ENCODE data around the gene LRP1B.
A peak's percentile ranks its signal among the peaks of the same experiment; 100 is the strongest.

Gene LRP1B

DNA sequence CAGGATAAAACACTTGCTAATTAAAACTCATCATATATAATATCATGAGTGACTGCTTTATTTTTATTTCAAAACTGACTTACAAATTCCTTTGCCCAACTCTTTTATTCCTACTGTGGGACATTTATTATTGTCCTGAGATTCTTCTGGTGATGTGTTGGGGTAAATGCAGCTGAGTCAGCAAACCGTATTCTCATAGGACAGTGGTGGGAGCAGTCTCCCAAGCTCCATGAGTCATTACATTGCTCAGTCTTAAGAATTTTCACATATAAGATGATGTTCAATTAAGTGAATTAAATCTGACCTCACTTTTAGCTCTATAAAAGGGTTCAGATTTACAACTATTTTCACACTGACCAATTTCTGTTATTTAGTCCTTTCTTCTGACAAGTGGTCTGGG is 1530.7 kb downstream of the LRP1B start:
- no peak overlapping the region for H3K4me3 ChIP-seq (ENCODE audit: low read length)
- peak; percentile 76 for DNase-seq (ENCODE audit: low read depth)
- TF ChIP-seq, protein P1, sequence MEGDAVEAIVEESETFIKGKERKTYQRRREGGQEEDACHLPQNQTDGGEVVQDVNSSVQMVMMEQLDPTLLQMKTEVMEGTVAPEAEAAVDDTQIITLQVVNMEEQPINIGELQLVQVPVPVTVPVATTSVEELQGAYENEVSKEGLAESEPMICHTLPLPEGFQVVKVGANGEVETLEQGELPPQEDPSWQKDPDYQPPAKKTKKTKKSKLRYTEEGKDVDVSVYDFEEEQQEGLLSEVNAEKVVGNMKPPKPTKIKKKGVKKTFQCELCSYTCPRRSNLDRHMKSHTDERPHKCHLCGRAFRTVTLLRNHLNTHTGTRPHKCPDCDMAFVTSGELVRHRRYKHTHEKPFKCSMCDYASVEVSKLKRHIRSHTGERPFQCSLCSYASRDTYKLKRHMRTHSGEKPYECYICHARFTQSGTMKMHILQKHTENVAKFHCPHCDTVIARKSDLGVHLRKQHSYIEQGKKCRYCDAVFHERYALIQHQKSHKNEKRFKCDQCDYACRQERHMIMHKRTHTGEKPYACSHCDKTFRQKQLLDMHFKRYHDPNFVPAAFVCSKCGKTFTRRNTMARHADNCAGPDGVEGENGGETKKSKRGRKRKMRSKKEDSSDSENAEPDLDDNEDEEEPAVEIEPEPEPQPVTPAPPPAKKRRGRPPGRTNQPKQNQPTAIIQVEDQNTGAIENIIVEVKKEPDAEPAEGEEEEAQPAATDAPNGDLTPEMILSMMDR (conservative IDR thresholded peaks at IDR 0.05; ENCODE audit: low read depth, low read length): no peak

DNA sequence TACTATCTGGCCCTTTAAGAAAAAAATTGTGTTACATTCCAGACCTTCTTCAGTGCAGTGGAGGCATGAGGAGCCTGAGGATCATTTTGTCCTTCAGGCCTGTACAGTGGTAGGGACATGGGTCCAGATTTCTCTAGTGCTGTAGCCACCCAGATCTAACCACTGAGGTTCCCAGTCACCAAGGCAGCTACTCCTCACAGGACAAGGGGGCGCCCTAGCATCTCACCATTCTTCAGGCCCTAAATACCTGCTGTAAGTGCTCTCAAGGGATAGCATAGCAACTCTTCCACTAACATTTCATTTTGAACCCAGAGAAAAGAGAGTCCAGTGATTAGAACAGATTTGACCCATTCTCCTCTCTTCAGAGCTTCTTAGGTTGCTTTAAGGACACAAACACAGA is 1533.0 kb downstream of the LRP1B start:
- TF ChIP-seq, protein P1 (conservative IDR thresholded peaks at IDR 0.05; ENCODE audit: low read depth, low read length): no peak
- no peak overlapping the region for H3K4me3 ChIP-seq (ENCODE audit: low read length)

DNA sequence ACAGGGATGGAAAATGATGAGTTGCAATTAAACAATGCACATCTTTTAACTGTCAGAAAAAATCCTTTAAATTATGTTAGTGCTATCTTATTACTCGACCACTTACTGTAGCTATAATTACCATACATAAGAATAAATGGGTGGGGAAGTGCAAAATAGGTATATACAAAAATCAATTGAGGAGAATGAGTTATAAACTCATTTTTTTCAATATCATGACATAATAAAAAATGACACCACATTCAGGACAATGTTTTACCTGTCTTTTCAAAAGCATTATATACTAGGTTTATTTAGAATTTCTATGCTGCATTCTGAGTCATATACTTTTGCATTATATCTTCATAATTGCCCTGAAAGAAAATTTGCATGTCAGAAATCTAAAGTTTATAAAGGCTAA is 1533.6 kb downstream of the LRP1B start:
- DNase-seq (ENCODE audit: low read depth): no peak
- H3K4me3 ChIP-seq (ENCODE audit: low read length): no peak overlapping the region
- TF ChIP-seq, protein P1 (conservative IDR thresholded peaks at IDR 0.05; ENCODE audit: low read depth, low read length): no peak

More for the DNA sequence above, 1533.0 kb downstream of the LRP1B start:
- no peak for DNase-seq (ENCODE audit: low read depth)

DNA sequence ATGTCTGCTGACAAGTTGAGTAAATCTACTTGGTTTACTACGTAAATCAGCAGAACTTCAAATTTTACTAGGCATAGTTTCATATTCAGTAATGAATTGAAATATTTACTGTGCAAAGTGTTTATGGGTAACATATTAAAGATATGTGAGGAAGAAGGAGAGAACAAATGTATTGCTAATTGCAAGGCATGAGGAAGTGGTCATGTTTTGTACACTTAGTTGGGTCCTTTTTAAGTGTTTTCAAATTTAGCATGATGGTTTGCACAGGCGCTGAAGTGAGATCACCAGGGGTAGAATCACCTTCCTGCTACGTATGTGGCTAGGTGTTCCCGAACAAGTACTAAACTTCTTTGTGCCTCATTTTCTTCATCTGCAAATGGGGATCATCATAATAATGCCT is 1534.4 kb downstream of the LRP1B start:
- TF ChIP-seq, protein P1 (conservative IDR thresholded peaks at IDR 0.05; ENCODE audit: low read depth, low read length): no peak
- no peak for DNase-seq (ENCODE audit: low read depth)
- no peak overlapping the region for H3K4me3 ChIP-seq (ENCODE audit: low read length)

DNA sequence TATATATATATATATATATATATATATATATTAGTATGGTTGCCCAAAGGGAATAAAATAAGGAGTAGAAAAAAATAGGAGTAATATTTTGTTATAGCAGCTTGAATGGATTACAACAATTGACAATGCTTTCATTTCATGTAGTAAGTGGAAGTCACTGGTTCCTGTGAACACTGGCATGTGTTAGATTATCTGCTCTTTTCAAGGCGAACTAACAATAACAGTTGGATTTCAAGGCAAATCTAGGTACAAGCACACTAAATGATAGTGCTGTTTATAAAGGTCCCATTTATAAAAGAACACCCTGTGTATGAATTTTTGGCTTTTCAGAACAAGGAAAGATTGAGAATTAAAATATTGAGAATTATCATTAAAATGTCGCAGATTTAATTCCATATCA is 1535.7 kb downstream of the LRP1B start:
- no peak overlapping the region for H3K4me3 ChIP-seq (ENCODE audit: low read length)
- TF ChIP-seq, protein P1 (conservative IDR thresholded peaks at IDR 0.05; ENCODE audit: low read depth, low read length): no peak
- no peak for DNase-seq (ENCODE audit: low read depth)

DNA sequence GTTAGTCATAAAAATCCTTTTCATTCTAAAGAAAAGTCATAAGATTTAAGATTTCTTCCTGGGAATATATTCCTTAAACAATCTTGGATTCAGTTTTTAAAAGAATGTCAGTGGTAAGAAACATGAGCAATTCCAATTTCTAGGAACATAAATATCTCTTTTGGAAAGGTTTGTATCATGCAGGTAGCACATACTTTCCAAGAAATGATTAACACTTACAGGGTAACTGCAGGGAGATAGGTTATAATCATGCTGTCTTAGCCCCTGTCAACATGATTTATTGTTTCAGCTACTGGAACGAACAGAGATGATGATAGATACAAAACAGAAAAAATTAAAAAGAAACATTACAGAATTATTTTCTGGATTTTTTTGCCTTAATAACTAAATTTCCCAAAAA is 1537.7 kb downstream of the LRP1B start:
- TF ChIP-seq, protein P1 (conservative IDR thresholded peaks at IDR 0.05; ENCODE audit: low read depth, low read length): no peak
- DNase-seq (ENCODE audit: low read depth): no peak

DNA sequence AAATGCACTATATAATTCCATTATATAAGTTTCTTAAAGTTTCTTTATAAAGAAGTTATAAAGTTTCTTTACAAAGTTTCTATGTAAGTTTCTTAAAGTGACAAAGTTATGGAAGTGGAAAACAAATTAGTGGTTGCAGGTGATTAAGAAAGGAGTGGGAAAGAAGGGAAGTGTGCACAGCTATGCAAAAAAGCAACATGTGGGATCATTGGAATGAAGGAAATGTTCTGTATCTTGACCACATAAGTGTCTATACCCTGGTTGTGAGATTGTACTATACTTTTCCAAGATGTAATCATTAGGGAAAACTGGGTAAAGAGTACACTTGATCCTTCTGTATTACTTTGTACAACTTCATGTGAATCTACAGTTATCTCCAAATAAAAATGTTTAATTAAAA is 1541.1 kb downstream of the LRP1B start:
- no peak overlapping the region for H3K4me3 ChIP-seq (ENCODE audit: low read length)
- DNase-seq (ENCODE audit: low read depth): no peak
- TF ChIP-seq, protein P1 (conservative IDR thresholded peaks at IDR 0.05; ENCODE audit: low read depth, low read length): no peak

More for the DNA sequence above, 1537.7 kb downstream of the LRP1B start:
- no peak overlapping the region for H3K4me3 ChIP-seq (ENCODE audit: low read length)
